ENCODE measurements around the gene CFAP126.
"Not testable (repeated sequence)": the region's sequence is repeated elsewhere in the genome, so short reads cannot be mapped to it uniquely, and the experiment has no call there.

Gene CFAP126

DNA sequence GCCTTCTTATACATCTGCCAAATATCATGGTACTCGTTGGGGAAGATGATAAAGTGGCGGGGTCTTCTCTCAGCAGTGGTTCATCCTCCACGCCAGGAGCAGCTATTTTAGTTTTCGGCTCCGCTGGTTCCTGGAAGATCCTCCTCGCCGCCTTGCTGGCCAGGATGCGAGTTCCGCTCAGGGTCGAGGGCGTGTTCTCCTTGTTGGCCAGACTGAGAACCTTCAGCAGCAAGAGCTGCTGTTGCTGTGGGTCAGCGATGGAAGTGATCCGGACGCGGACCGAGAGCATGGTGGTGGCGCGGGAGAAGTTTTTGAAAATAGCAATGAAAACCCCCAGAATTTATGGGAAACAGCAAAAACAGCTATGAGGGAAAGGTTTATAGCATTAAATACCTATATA lies 11.4 kb upstream of the CFAP126 start:
- DNase-seq = no peak

DNA sequence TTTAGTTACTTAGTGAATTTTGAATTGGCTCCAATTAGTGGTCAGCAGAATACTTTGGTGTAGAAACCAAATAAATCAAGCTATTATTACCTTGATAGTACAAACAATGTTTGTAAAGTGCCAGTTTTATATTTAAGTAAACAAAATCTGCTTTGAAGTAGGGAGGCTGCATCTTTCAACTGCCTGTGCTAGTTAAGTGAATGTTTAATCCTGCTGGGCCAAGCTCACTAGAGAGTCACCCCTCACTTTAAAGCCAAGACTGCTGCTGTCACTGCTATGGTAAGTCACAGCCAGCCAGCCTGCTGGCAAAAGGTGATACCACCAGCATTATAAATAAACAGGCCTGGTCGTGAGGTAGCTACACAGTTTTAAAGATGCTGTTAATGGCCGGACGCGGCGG lies 10.3 kb upstream of the CFAP126 start:
- DNase-seq = no peak

DNA sequence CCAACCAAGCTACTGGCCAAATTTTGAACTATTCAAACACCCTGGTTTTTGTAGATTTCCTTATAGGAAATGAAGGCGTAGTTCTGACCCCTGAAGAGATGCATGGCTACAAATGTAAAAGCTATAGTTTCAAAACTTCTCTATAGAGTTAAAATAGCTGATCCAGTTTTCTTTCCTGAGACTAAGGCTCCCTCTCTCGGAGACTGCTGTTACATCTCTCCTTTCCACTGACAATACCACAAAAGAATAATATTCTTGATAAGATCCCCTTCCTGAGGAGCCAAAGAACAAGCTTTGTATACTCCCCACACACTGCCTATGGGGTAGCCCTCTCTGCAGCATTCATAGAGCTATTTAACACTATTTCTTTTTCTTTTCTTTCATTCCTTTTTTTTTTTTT lies 6.7 kb upstream of the CFAP126 start:
- DNase-seq = no peak

DNA sequence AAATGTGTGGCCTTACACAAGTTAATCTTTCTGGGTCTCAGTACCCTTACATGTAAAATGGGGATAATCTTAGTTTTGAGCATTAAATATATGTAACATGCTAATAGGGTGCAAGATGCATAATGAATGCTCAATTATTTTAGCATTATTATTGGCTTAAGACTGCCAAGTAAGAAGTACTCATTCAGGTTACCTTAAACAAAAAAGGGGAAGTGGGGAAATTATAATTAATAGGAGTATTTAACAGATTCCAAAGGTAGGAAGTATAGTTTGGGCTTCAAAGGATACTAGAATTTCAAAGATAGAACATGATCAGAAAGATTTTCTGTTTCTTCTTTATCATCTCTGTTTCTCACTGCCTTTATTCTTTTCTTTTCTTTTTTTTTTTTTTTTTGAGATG lies 5.8 kb upstream of the CFAP126 start:
- DNase-seq = no peak

DNA sequence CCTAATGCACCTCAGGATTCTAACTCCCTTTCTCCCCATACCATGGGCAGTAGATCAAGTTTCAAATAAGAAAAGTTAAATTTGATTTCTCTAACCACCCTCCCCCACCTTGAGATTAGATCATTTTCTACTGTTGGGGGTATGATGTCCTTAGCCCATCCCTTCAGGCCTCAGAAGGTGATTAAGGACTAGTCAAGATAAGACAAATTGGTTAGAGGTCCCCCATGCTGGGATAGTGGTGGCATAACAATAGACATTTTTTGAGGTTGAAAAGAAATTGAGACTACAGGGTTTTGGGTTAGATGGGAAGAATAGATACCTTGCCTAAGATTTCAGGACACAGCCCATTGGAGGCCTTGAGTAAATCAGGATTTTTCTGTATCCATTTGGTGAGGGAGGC lies 2.5 kb downstream of the CFAP126 start:
- DNase-seq = no peak

DNA sequence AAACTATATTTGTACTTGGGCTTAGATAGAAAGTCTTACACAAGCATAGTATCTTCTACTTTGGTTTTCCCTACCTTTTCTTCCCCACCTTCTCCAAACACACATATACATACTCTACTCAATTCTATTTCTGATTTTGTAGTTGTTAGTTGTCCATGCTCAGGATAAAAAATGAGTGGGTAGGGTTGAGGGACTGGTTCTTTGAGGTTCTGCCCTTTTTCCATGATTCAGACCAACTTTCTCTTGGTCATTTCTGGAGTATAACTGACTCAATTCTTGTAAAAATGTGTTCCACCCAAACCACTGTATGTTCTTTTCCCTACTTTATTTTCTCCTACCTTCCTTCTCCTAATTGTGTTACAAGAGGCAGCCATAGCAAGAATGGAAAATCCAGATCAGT lies 3.3 kb downstream of the CFAP126 start:
- DNase-seq = no peak

DNA sequence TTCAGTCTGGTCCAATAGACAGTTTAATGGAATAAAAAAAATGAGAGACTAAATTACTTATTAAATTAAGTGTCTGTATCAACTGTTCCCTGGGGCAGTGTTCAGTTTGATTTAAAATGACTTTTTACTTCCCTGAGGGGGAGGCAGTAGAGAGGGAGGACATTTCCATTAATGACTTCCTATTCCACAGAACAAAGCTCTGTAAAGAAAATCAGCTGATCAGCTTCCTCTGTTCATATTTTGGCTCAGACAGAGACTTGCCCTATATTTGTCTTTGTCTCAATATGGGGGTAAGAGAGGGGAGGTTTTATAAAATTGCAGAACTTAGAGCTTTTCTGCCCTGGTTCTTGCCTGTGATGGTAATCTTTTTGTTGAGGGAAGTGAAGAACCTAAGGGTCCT lies 8.4 kb downstream of the CFAP126 start:
- DNase-seq = no peak

DNA sequence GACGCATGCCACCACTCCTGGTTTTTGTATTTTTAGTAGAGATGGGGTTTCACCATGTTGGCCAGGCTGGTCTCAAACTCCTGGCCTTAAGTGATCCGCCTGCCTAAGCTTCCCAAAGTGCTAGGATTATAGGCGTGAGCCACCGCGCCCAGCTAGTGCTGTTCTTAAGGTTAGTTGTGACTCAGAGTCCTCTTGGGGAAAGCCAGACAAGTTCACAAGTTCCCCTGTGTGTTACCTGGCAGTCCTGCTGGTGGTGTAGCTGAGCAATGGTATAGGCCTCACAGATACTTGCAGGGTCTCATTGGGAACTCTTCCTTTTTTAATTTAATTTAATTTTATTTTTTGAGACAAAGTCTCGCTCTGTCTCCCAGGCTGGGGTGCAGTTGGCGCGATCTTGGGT lies 10.6 kb downstream of the CFAP126 start:
- DNase-seq = no peak

DNA sequence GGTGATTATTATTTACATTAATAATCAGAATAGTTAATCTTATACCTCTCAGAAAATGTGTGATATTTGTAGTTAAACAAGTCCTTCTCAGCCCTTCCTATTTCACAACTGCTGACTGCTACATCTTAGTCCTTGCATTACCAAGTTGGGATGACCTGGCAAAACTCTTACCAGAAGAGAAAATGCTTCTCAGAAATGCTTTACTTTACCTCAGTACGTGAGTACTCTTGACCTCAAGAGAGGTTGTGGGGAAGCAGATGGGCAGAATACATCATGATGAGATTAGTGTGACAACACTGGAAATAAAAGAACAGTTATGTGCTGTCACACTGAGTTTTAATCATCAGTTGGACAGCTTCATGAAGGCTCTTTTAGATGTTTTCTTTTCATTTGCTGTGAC lies 16.2 kb downstream of the CFAP126 start:
- DNase-seq = no peak

DNA sequence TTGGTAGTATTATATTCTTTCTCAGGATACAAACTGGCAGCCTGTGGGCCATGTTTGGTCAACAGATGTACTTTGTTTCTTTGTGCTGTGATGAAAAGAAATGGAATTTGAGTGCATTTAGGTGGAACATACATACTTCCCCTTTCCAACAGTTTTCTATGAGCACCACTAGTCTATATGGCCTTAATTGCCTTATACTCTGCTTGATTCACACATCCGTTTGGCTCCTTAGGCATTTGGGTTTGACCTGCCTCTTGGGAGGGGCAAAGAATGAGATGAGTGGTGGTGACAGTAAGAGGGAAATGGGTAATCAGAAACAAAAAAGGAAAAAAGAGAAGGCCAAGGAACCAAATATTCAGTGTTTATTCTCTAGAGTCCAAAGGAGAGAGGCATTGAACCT lies 17.0 kb downstream of the CFAP126 start:
- DNase-seq = no peak

DNA sequence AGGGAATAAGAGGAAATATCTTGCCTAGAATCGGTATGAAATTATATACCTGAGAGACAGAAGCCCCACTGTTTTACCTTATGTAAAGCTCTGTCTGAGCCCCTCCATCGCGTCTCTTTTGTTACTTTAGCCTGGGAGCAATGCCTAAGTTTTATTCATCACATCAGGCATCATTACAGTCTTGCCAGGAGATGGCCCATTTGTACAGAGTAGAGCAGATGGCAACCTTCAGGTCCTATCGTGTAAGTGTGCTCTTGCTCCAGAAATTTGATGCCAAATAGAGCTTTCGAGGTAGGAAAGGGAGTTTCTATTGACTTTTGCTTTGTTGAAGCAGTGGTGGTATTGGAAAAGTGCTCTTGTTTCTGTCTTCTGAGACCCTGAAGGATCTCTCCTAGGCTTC lies 24.9 kb downstream of the CFAP126 start:
- no peak for DNase-seq

DNA sequence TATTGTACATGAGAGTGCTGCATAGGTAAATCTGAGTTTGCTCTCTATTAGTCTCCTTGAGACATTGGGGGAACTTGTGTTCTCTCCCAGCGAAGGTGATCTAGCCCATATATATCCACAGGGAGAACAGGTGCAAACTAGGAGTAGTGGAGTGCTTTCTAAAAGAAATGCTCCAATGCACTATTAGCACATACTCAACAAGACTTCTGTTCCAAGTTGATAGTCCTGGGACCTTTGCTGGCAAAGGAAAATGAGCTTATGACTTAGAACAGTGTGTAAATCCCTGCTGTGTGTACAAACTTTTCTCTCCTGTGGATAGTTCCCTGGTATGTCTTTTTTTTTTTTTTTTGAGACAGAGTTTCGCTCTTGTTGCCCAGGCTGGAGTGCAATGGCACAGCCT lies 25.5 kb downstream of the CFAP126 start:
- DNase-seq = no peak

DNA sequence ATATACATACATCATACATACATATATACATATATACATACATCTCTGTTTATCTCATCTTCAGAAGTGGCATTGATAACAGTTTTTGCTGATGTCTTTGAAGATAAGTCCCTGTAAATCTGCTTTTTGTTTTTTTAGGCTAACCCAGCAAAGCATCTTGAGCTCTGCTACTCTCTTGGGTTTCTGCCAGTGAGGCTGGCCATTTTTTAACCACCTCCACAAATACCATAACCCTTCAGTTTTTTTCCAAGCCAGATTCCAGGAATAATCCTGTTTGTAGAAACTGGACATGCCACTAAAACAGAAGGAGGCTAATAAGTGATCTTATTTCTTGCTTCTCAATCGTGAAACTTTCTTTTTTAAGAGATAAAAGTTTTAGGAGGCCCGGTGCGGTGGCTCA lies 31.9 kb downstream of the CFAP126 start:
- DNase-seq = no peak

DNA sequence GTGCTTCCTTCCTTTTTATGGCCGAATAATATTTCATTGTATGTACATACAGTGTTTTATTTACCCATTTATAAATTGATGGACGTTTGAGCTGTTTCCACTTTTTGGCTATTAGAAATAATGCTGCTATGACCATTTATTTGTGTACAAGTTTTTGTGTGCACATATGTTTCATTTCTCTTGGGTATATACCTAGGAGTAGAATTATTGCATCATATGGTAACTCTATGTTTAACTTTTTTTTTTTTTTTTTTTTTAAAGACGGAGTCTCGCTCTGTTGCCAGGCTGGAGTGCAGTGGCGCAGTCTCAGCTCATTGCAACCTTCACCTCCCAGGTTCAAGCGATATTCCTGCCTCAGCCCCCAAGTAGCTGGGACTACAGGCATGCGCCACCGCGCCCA lies 34.5 kb downstream of the CFAP126 start:
- DNase-seq = no peak

DNA sequence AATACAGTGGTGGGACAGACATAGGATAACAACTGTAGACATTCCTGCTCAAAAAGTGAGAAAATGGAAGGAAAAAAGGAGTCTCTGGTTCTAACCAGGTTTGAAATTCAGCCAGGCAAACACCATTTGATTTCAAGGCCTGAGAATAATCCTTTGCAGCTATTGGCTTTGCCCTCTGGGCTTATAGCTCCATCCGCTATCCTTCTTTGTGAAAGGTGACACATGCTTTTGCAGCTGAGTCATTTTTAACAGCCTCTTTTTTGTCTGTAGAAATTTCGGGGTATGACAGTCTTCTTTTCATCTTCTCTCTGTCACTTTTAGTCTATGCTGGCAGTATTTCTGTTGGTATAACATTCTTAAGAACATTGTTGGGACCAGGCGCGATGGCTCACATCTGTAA lies 37.3 kb downstream of the CFAP126 start:
- DNase-seq = no peak

DNA sequence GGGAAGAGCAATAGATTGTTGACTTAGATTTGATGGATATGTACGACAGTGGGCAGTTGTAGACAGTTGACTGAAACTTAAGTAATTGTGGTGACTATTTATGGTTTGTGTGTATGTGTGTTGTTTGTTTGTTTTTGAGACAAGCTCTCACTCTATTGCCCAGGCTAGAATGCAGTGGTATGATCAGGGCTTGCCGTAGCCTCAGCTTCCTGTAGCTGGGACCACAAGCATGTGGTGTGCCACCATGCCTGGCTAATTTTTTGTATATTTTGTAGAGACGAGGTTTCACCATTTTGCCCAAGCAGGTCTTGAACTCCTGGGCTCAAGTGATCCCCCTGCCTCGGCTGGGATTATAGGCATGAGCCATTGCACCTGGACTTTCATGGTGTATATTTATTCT lies 43.7 kb downstream of the CFAP126 start:
- DNase-seq = no peak

DNA sequence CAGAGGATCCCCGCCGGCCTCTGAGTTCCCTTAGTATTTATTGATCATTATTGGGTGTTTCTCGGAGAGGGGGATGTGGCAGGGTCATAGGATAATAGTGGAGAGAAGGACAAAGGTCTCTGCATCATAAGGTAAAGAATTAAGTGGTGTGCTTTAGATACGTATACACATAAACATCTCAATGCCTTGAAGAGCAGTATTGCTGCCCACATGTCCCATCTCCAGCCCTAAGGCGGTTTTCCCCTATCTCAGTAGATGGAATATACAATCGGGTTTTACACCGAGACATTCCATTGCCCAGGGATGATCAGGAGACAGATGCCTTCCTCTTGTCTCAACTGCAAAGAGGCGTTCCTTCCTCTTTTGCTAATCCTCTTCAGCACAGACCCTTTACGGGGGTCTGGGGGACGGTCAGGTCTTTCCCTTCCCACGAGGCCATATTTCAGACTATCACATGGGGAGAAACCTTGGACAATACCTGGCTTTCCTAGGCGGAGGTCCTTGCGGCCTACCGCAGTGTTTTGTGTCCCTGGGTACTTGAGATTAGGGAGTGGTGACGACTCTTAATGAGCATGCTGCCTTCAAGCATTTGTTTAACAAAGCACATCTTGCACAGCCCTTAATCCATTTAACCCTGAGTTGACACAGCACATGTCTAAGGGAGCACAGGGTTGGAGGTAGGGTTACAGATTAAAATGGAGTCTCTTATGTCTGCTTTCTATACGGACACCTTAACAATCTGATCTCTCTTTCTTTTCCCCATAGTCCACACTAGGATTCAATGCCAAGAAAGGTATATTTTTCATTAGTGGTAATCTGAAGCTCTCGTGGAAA lies 51.6 kb downstream of the CFAP126 start:
- not testable (repeated sequence) for DNase-seq
